Spinal cord (tissue), 4 donors: ENCODE measurements around the gene CEP104. TPM values are rescaled to one million over a fixed set of nuclear protein-coding genes. Genes with fewer than 3 reads are reported as not detected.

Experiments
- polyA plus RNA-seq, 2 donors: library from polyadenylated mRNA; unstranded; fragments of 120-200 nt; gene quantifications; one replicate each; pipeline ENCODE4 v1.2.1, GENCODE V29; 2013; ENCODE audit not compliant: insufficient read length in 2 of 2
- small RNA-seq: library from RNA; depleted of rRNA; stranded (forward); fragments of <200 nt; gene quantifications from one replicate; pipeline ENCODE3, GENCODE V24; 2014; ENCODE audit warnings: low replicate concordance
- total RNA-seq, 2 donors: library from RNA; depleted of rRNA in 1 of 2; stranded (reverse); fragments of 120-200 nt in 1 of 2; fragments of >200 nt in 1 of 2; gene quantifications; one replicate each; pipeline versions ENCODE4 v1.2.3 to v1.2.4, GENCODE V29; 2013 to 2014

The CEP104 gene
- total and polyA plus RNA-seq, 4 donors = 23.9 to 43.8 (median 34.3) TPM

Small RNA genes lying within 50 kb of the gene (small RNA-seq; reads per million reads assigned to genes)
- not detected for gene RN7SL574P

Other genes starting within 250 kb of the CEP104 start
- gene MEGF6, start 245.7 kb downstream of the CEP104 start, total RNA-seq = 10 to 100 TPM in 1 of 2 donors, 1 to 10 TPM in 1; 6.0 to 15.4 TPM
- gene MEGF6, start 245.7 kb downstream of the CEP104 start, polyA plus RNA-seq = 10 to 100 TPM; 15.1 to 19.9 TPM
- 10 to 100 TPM; 18.5 to 37.9 TPM for gene TPRG1L, start 232.2 kb downstream of the CEP104 start, total RNA-seq
- 10 to 100 TPM; 39.6 to 45.3 TPM for gene TPRG1L, start 232.2 kb downstream of the CEP104 start, polyA plus RNA-seq
- gene WRAP73, start 207.1 kb downstream of the CEP104 start, total RNA-seq = 10 to 100 TPM; 12.3 to 12.8 TPM
- gene WRAP73, start 207.1 kb downstream of the CEP104 start, polyA plus RNA-seq = 10 to 100 TPM; 17.0 to 22.8 TPM
- gene TP73, start 204.7 kb downstream of the CEP104 start, total RNA-seq = 1 to 10 TPM in 1 of 2 donors, under 1 TPM in 1; 0.30 to 3.0 TPM
- 1 to 10 TPM; 1.0 to 1.4 TPM for gene TP73, start 204.7 kb downstream of the CEP104 start, polyA plus RNA-seq
- gene CCDC27, start 104.8 kb downstream of the CEP104 start, total RNA-seq = not detected
- under 1 TPM; 0.11 to 0.26 TPM for gene CCDC27, start 104.8 kb downstream of the CEP104 start, polyA plus RNA-seq
- gene SMIM1, start 84.5 kb downstream of the CEP104 start, total RNA-seq = 10 to 100 TPM in 1 of 2 donors, under 1 TPM in 1; 0.99 to 10.1 TPM
- 1 to 10 TPM; 2.8 to 3.7 TPM for gene SMIM1, start 84.5 kb downstream of the CEP104 start, polyA plus RNA-seq
- gene LRRC47, start 60.7 kb downstream of the CEP104 start, total RNA-seq = 10 to 100 TPM; 27.0 to 35.5 TPM
- 10 to 100 TPM; 65.5 to 81.6 TPM for gene LRRC47, start 60.7 kb downstream of the CEP104 start, polyA plus RNA-seq
- gene DFFB, start 265 bp upstream of the CEP104 start, total RNA-seq = 1 to 10 TPM; 6.9 to 8.2 TPM
- 10 to 100 TPM in 1 of 2 donors, 1 to 10 TPM in 1; 7.4 to 15.4 TPM for gene DFFB, start 265 bp upstream of the CEP104 start, polyA plus RNA-seq
- gene C1orf174, start 43.1 kb upstream of the CEP104 start, total RNA-seq = 10 to 100 TPM; 18.5 to 29.1 TPM
- 10 to 100 TPM; 23.7 to 27.2 TPM for gene C1orf174, start 43.1 kb upstream of the CEP104 start, polyA plus RNA-seq